GM23248 (cell line): ENCODE measurements around the gene KBTBD13. TPM values are rescaled to one million over a fixed set of nuclear protein-coding genes. Genes with fewer than 3 reads are reported as not detected.

ENCODE experiments used
- DNase-seq: peaks from one replicate; pipeline ENCODE4 v3.0.0-alpha.2; 2015
- H2AFZ ChIP-seq: fragments of 200-600 bp; sonication (generic); 2 replicates; pipeline ENCODE4 v1.6.1; 2016; ENCODE audit warnings: antibody characterized with exemption
- H3F3A ChIP-seq: fragments of 200-600 bp; sonication (generic); 2 replicates; pipeline ENCODE4 v1.6.1; 2016; ENCODE audit warnings: mild to moderate bottlenecking, antibody characterized with exemption, mixed run types; ENCODE audit not compliant: insufficient read depth
- H3K27ac ChIP-seq: fragments of 200-600 bp; sonication (generic); 2 replicates; pipeline ENCODE4 v1.5.1; 2016; ENCODE audit warnings: mild to moderate bottlenecking
- H3K27me3 ChIP-seq: fragments of 200-600 bp; sonication (generic); replicated peaks from 2 replicates; pipeline ENCODE4 v1.6.1; 2016; ENCODE audit warnings: mild to moderate bottlenecking; ENCODE audit not compliant: insufficient read depth
- H3K36me3 ChIP-seq: fragments of 200-600 bp; sonication (generic); 2 replicates; pipeline ENCODE4 v1.6.1; 2016; ENCODE audit warnings: low read depth, mild to moderate bottlenecking
- H3K4me1 ChIP-seq: fragments of 200-600 bp; sonication (generic); 2 replicates; pipeline ENCODE4 v1.6.1; 2016; ENCODE audit warnings: mild to moderate bottlenecking; ENCODE audit not compliant: insufficient read depth
- H3K4me2 ChIP-seq: fragments of 200-600 bp; sonication (generic); one replicate; pipeline ENCODE4 v1.6.1; 2016; ENCODE audit warnings: mild to moderate bottlenecking; ENCODE audit not compliant: unreplicated experiment
- H3K4me3 ChIP-seq: fragments of 200-600 bp; sonication (generic); 2 replicates; pipeline ENCODE4 v1.5.1; 2016; ENCODE audit warnings: mild to moderate bottlenecking
- H3K79me2 ChIP-seq: fragments of 200-600 bp; sonication (generic); 2 replicates; pipeline ENCODE4 v1.6.1; 2016; ENCODE audit warnings: mild to moderate bottlenecking; ENCODE audit not compliant: insufficient read depth
- H3K9ac ChIP-seq: fragments of 200-600 bp; sonication (generic); 2 replicates; pipeline ENCODE4 v1.6.1; 2016; ENCODE audit warnings: mild to moderate bottlenecking
- H3K9me2 ChIP-seq: fragments of 200-600 bp; sonication (generic); 2 replicates; pipeline ENCODE4 v1.6.1; 2016; ENCODE audit warnings: mixed run types, mild to moderate bottlenecking, moderate library complexity; ENCODE audit not compliant: insufficient read depth
- H3K9me3 ChIP-seq: fragments of 200-600 bp; sonication (generic); one replicate; pipeline ENCODE4 v1.6.1; 2017; ENCODE audit warnings: low read depth
- H4K20me1 ChIP-seq: fragments of 200-600 bp; sonication (generic); 2 replicates; pipeline ENCODE4 v1.6.0; 2016; ENCODE audit not compliant: insufficient read depth
- EZH2 ChIP-seq: fragments of 200-600 bp; sonication (generic); IDR thresholded peaks from 2 replicates; pipeline ENCODE4 v1.6.1; 2018; ENCODE audit warnings: antibody characterized with exemption, mild to moderate bottlenecking; ENCODE audit not compliant: insufficient read depth, poor library complexity, severe bottlenecking
- EZH2phosphoT487 ChIP-seq: fragments of 200-600 bp; sonication (generic); IDR thresholded peaks from 2 replicates; pipeline ENCODE4 v1.6.1; 2018; ENCODE audit warnings: antibody characterized with exemption, moderate library complexity, mild to moderate bottlenecking, low read depth; ENCODE audit not compliant: insufficient read depth
- WGBS, 2 experiments: methylation state at CpG; one replicate each; pipeline ENCODE4 v1.1.6; 2015 to 2017; ENCODE audit warnings: low lambda C conversion rate in 2 of 2, low coverage in 1 of 2; ENCODE audit errors: missing lambda C conversion rate in 2 of 2; 5-methylcytosine and 5-hydroxymethylcytosine counted together
- in situ Hi-C: fragments of 300-500 bp; cut with MboI; formaldehyde crosslinking; loops from 2 replicates; pipeline ENCODE4 v1.15.0; 2020
- polyA plus RNA-seq: library from polyadenylated mRNA; unstranded; fragments of >200 nt; fragmentation: Nextera tagmentation; extraction: Ambion mirVana; gene quantifications from 2 replicates; pipeline ENCODE4 v1.2.1, GENCODE V29; 2016
- total RNA-seq: library from RNA; depleted of rRNA; stranded (reverse); fragments of >200 nt; shearing (Covaris generic); gene quantifications from 2 replicates; pipeline ENCODE4 v1.2.3, GENCODE V29; 2014

Gene KBTBD13
- total and polyA plus RNA-seq, 2 experiments from 2014 or later, result not detected

- no peaks in the 10 kb centered on the region for H3K9me3 ChIP-seq
- no peaks in the 10 kb centered on the region for H3K4me1 ChIP-seq
- no peak overlapping the region for H3K4me2 ChIP-seq
- in situ Hi-C loops, result no loop called here
- no peak overlapping the region for H3K27ac ChIP-seq
- no peaks in the 10 kb centered on the region for H3K9me2 ChIP-seq
- no peaks in the 10 kb centered on the region for H3F3A ChIP-seq
- no peak overlapping the region for H2AFZ ChIP-seq
- no peak overlapping the region for H3K9ac ChIP-seq
- DNase-seq, result no peak
- H3K79me2 ChIP-seq, result no peaks in the 10 kb centered on the region
- H4K20me1 ChIP-seq, result no peaks in the 10 kb centered on the region
- peaks cover 9% of the 10 kb centered on the region; the same call in 1 of the 2 replicates for H3K36me3 ChIP-seq
- TF ChIP-seq EZH2 (no peak), EZH2phosphoT487 (no peak)
- no peak overlapping the region for H3K4me3 ChIP-seq
- no peaks in the 10 kb centered on the region for H3K27me3 ChIP-seq
- 93 to 94% methylated on average over 14 of the region's 14 CpGs for WGBS, 2 experiments
Measured at GRCh38 chr15:65094294-65094995, 17.9 kb downstream of the KBTBD13 start.

- in situ Hi-C loops, result no loop called here
- H3K9me3 ChIP-seq, result no peaks in the 10 kb centered on the region
- peaks cover 9% of the 10 kb centered on the region; the same call in 1 of the 2 replicates for H3K36me3 ChIP-seq
- no peaks in the 10 kb centered on the region for H4K20me1 ChIP-seq
- H3K9ac ChIP-seq, result no peak overlapping the region
- H2AFZ ChIP-seq, result no peak overlapping the region
- no peaks in the 10 kb centered on the region for H3K79me2 ChIP-seq
- no peaks in the 10 kb centered on the region for H3K9me2 ChIP-seq
- H3K4me3 ChIP-seq, result no peak overlapping the region
- WGBS, 2 experiments, result 74 to 80% methylated on average over 5 of the region's 5 CpGs
- no peak overlapping the region for H3K27ac ChIP-seq
- TF ChIP-seq EZH2phosphoT487 (no peak), EZH2 (no peak)
- no peaks in the 10 kb centered on the region for H3K27me3 ChIP-seq
- no peak overlapping the region for H3K4me2 ChIP-seq
- H3K4me1 ChIP-seq, result no peaks in the 10 kb centered on the region
- no peak for DNase-seq
- H3F3A ChIP-seq, result no peaks in the 10 kb centered on the region
Measured at GRCh38 chr15:65095011-65095746, 18.6 kb downstream of the KBTBD13 start.

GRCh38 chr15:65095747-65096104 is 19.2 kb downstream of the KBTBD13 start:
- in situ Hi-C loops, result no loop called here
- Histone ChIP-seq H3K79me2 (no peaks in the 10 kb centered on the region), H4K20me1 (no peaks in the 10 kb centered on the region), H3K9me3 (no peaks in the 10 kb centered on the region), H3K9ac (no peak overlapping the region), H3K4me1 (no peaks in the 10 kb centered on the region), H3K36me3 (peaks cover 9% of the 10 kb centered on the region; the same call in 1 of the 2 replicates), H3K9me2 (no peaks in the 10 kb centered on the region), H3F3A (no peaks in the 10 kb centered on the region), H3K4me3 (no peak overlapping the region), H3K27ac (no peak overlapping the region), H3K4me2 (no peak overlapping the region), H2AFZ (no peak overlapping the region), H3K27me3 (no peaks in the 10 kb centered on the region)
- 90% methylated on average over 6 of the region's 6 CpGs for WGBS, 2 experiments
- DNase-seq, result no peak
- TF ChIP-seq EZH2 (no peak), EZH2phosphoT487 (no peak)

GRCh38 chr15:65096481-65097385 is 20.2 kb downstream of the KBTBD13 start:
- Histone ChIP-seq H3K9me2 (no peaks in the 10 kb centered on the region), H3F3A (no peaks in the 10 kb centered on the region), H3K9ac (no peak overlapping the region), H3K27me3 (no peaks in the 10 kb centered on the region), H3K79me2 (no peaks in the 10 kb centered on the region), H4K20me1 (no peaks in the 10 kb centered on the region), H3K4me2 (no peak overlapping the region), H3K9me3 (no peaks in the 10 kb centered on the region), H3K4me3 (no peak overlapping the region), H2AFZ (no peak overlapping the region), H3K36me3 (peaks cover 9% of the 10 kb centered on the region; the same call in 1 of the 2 replicates), H3K27ac (no peak overlapping the region), H3K4me1 (no peaks in the 10 kb centered on the region)
- TF ChIP-seq EZH2, result no peak
- no peak for TF ChIP-seq EZH2phosphoT487
- in situ Hi-C loops, result no loop called here
- DNase-seq, result no peak
- 69 to 80% methylated on average over 6 of the region's 6 CpGs for WGBS, 2 experiments
